ENCODE measurements around the gene DUSP3. TPM values are rescaled to one million over a fixed set of nuclear protein-coding genes. Genes with fewer than 3 reads are reported as not detected.

Gene DUSP3
- total and polyA plus RNA-seq, 4 experiments from 2014 or later, result 5.8 to 13.1 (median 9.1) TPM

DNA sequence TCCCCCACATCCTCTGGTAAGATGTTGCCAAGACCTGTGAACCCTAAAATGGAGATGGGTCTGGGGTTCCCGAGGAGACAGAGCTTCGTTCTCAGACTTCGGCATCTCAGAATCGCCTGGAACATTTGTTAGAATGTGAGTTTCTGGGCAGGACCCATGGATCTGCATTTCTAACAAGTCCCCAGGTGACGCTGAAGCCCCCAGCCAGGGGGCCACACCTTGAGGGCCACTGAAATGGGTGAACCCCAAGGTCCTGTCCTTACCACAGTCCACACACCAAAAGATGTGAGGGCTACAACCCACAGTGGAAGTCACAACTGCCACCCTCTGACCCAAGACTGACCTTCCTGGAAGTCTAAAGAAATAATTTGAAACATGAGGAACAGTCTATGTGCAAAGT is 40.2 kb upstream of the DUSP3 start:
- Histone ChIP-seq H3K4me1 (ENCODE audit: insufficient read depth, low read length) (no peaks in the 10 kb centered on the region), H3K27ac (ENCODE audit: low read depth, low read length) (no peak overlapping the region), H3K36me3 (ENCODE audit: insufficient read depth, low read length) (no peaks in the 10 kb centered on the region), H3K27me3 (ENCODE audit: insufficient read depth, low read length) (no peaks in the 10 kb centered on the region), H3K4me3 (ENCODE audit: low read length in 2 of 2) (no peak overlapping the region), H3K9me3 (ENCODE audit: control insufficient read depth in 1 of 2, low read length in 2 of 2) (no peaks in the 10 kb centered on the region)
- H3K4me1 Mint-ChIP-seq, result no peaks in the 10 kb centered on the region
- H3K27ac Mint-ChIP-seq, result no peak overlapping the region
- no peak overlapping the region for H3K4me3 Mint-ChIP-seq
- no peaks in the 10 kb centered on the region for H3K27me3 Mint-ChIP-seq
- H3K9me3 Mint-ChIP-seq, result no peaks in the 10 kb centered on the region
- intact Hi-C loops (cut with micrococcal nuclease), result no loop called here
- H3K36me3 Mint-ChIP-seq, result no peaks in the 10 kb centered on the region
- ChIA-PET POLR2A (ENCODE audit: partially characterized antibody) (interaction anchor here (0.7 kb wide), 1 partner anchor 9 kb away, joined by 3 read pairs; no protein-coding TSS in a partner anchor), CTCF (ENCODE audit: partially characterized antibody) (no interaction called here)
- no peak for DNase-seq

DNA sequence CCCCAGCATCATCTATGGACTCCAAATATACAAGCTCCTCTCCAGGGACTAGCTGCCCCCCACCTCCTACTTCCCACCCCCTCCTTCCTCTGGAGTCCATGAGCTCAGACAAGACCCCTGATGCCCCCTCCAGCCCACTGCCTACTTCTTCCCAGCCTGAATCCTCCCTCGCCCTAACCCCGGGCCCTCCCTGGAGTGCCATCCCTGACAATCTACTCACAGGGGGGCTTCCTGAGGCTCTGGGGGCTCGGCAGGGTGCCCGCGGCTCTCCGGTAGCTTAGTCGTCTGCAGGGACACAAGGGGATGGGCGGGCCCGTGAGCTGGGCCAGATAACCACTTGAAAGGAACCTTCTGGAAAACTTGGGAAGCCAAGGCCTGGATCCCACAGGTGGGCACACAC is 39.0 kb upstream of the DUSP3 start:
- ChIA-PET CTCF (ENCODE audit: partially characterized antibody) (interaction anchor here (0.7 to 1.0 kb wide), 3 partner anchors 9 to 51 kb away, joined by 3 to 4 read pairs (median 3); no protein-coding TSS in a partner anchor), POLR2A (ENCODE audit: partially characterized antibody) (no interaction called here)
- no peak for DNase-seq
- no peaks in the 10 kb centered on the region for H3K4me1 Mint-ChIP-seq
- no peak overlapping the region for H3K27ac ChIP-seq (ENCODE audit: low read depth, low read length)
- H3K9me3 ChIP-seq (ENCODE audit: control insufficient read depth in 1 of 2, low read length in 2 of 2), result no peaks in the 10 kb centered on the region
- intact Hi-C loops (cut with micrococcal nuclease), result no loop called here
- no peak overlapping the region for H3K27ac Mint-ChIP-seq
- no peak overlapping the region for H3K4me3 ChIP-seq (ENCODE audit: low read length in 2 of 2)
- peaks cover 0 to 2% of the 10 kb centered on the region in 2 donors for H3K27me3 Mint-ChIP-seq
- no peaks in the 10 kb centered on the region for H3K4me1 ChIP-seq (ENCODE audit: insufficient read depth, low read length)
- H3K9me3 Mint-ChIP-seq, result no peaks in the 10 kb centered on the region
- H3K36me3 Mint-ChIP-seq, result no peaks in the 10 kb centered on the region
- H3K4me3 Mint-ChIP-seq, result no peak overlapping the region
- no peaks in the 10 kb centered on the region for H3K27me3 ChIP-seq (ENCODE audit: insufficient read depth, low read length)
- H3K36me3 ChIP-seq (ENCODE audit: insufficient read depth, low read length), result no peaks in the 10 kb centered on the region

DNA sequence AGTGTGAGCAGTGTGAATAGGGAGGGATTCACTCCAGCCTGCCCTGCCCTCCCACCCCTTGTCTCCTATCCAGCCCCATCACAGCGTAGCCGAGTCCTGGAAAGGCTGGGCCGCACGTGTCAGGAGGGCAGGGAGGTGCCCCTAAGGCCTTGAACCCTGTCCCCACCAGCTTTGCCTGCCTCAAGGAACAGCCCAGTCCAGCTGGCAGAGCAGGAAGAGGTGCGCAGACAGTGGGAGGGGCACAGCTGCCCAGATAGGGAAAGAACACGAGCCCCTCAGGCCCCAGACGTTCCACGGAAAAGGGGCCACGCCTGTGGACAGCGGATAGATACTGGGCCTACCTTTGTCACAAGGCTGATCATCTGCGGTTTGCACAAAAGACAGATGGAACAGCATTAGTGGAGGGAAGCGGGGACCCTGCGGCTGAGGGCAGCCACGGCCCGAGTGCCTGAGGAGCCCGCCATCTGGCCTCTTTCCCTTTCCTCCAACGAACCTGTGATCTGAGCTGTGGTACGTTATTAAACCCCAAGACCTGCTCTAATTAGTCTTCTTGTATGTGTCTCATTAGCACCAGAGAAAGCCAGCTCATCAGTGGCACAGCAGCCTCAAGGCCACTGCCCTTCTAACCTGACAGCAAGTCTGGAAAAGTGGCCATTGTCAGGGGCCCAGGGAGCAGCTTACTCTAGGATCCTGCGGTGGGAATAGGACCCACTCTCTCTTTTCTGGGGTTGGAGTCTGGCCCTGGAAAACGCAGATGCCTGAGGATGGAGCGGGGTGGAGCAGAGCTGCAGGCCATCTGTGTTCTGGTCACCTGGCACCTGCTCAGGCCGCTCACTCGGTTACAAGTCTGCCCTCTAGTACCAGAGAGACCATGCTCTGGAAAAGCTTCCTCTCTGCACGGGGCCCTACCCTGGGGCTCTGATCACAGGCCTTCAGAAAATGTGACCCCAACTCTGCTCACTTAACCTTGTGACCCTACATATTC is 37.9 kb upstream of the DUSP3 start:
- Histone ChIP-seq H3K27ac (ENCODE audit: low read depth, low read length) (no peak overlapping the region), H3K36me3 (ENCODE audit: insufficient read depth, low read length) (no peaks in the 10 kb centered on the region), H3K27me3 (ENCODE audit: insufficient read depth, low read length) (no peaks in the 10 kb centered on the region), H3K9me3 (ENCODE audit: control insufficient read depth in 1 of 2, low read length in 2 of 2) (no peaks in the 10 kb centered on the region), H3K4me3 (ENCODE audit: low read length in 2 of 2) (no peak overlapping the region), H3K4me1 (ENCODE audit: insufficient read depth, low read length) (no peaks in the 10 kb centered on the region)
- Mint-ChIP-seq H3K27me3 (peaks cover 0 to 2% of the 10 kb centered on the region in 2 donors), H3K9me3 (no peaks in the 10 kb centered on the region), H3K4me1 (no peaks in the 10 kb centered on the region), H3K27ac (no peak overlapping the region), H3K36me3 (no peaks in the 10 kb centered on the region), H3K4me3 (no peak overlapping the region)
- DNase-seq, result no peak
- intact Hi-C loops (cut with micrococcal nuclease), result no loop called here
- ChIA-PET POLR2A (ENCODE audit: partially characterized antibody) (no interaction called here), CTCF (ENCODE audit: partially characterized antibody) (interaction anchor here (1.0 kb wide), 1 partner anchor 29 kb away, joined by 4 read pairs; no protein-coding TSS in a partner anchor)

DNA sequence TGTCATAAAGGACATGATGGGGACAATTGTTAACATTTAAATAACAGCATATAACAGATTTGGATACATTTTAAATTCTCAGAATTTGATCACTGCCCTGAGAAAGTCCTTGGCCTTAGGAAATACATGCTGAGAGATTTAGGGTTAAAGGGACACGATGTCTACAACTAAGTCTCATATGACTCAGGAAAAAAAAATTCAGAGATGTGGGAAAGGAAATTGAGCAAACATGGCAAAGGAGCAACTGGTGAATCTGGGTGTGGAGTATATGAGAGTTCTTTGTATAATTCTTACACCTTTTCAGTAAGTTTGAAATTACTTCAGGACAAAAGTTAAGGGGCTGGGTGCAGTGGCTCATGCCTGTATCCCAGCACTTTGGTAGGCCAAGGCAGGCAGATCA is 35.9 kb upstream of the DUSP3 start:
- POLR2A ChIA-PET (ENCODE audit: partially characterized antibody), result no interaction called here
- Histone ChIP-seq H3K4me3 (ENCODE audit: low read length in 2 of 2) (no peak overlapping the region), H3K9me3 (ENCODE audit: control insufficient read depth in 1 of 2, low read length in 2 of 2) (no peaks in the 10 kb centered on the region), H3K27ac (ENCODE audit: low read depth, low read length) (no peak overlapping the region), H3K27me3 (ENCODE audit: insufficient read depth, low read length) (no peaks in the 10 kb centered on the region), H3K36me3 (ENCODE audit: insufficient read depth, low read length) (no peaks in the 10 kb centered on the region), H3K4me1 (ENCODE audit: insufficient read depth, low read length) (no peaks in the 10 kb centered on the region)
- peaks cover 0 to 2% of the 10 kb centered on the region in 2 donors for H3K27me3 Mint-ChIP-seq
- CTCF ChIA-PET (ENCODE audit: partially characterized antibody), result no interaction called here
- H3K4me1 Mint-ChIP-seq, result no peaks in the 10 kb centered on the region
- no peaks in the 10 kb centered on the region for H3K9me3 Mint-ChIP-seq
- no peak overlapping the region for H3K27ac Mint-ChIP-seq
- intact Hi-C loops (cut with micrococcal nuclease), result no loop called here
- H3K4me3 Mint-ChIP-seq, result no peak overlapping the region
- H3K36me3 Mint-ChIP-seq, result no peaks in the 10 kb centered on the region
- DNase-seq, result no peak

DNA sequence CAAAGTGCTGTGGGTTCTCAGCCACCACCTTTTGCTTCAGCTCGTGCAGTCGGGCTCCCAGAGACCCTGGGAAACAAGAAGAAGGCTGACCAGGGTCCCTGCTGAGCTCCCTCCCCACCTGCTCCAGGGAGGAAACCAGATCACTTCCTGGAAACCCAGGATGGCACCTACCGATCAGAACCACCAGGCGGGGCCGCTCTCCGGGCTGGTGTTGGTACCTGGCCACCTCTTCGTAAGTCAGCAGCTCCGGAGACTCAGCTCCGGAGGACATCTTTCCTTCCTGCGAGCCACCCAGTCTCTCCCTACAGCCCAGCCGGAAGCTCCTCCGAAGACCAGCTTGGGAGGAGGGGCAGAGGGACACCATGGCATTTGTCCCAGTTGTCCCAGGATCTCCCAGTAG is 35.2 kb upstream of the DUSP3 start:
- H3K4me1 ChIP-seq (ENCODE audit: insufficient read depth, low read length), result no peaks in the 10 kb centered on the region
- H3K36me3 ChIP-seq (ENCODE audit: insufficient read depth, low read length), result no peaks in the 10 kb centered on the region
- Mint-ChIP-seq H3K4me3 (no peak overlapping the region), H3K9me3 (no peaks in the 10 kb centered on the region), H3K27ac (no peak overlapping the region), H3K27me3 (peaks cover 0 to 2% of the 10 kb centered on the region in 2 donors), H3K4me1 (no peaks in the 10 kb centered on the region), H3K36me3 (no peaks in the 10 kb centered on the region)
- H3K9me3 ChIP-seq (ENCODE audit: control insufficient read depth in 1 of 2, low read length in 2 of 2), result no peaks in the 10 kb centered on the region
- intact Hi-C loops (cut with micrococcal nuclease), result no loop called here
- POLR2A ChIA-PET (ENCODE audit: partially characterized antibody), result no interaction called here
- no peak overlapping the region for H3K27ac ChIP-seq (ENCODE audit: low read depth, low read length)
- DNase-seq, result no peak
- H3K4me3 ChIP-seq (ENCODE audit: low read length in 2 of 2), result no peak overlapping the region
- no peaks in the 10 kb centered on the region for H3K27me3 ChIP-seq (ENCODE audit: insufficient read depth, low read length)
- CTCF ChIA-PET (ENCODE audit: partially characterized antibody), result interaction anchor here (1.1 kb wide), 1 partner anchor 47 kb away, joined by 3 read pairs; no protein-coding TSS in a partner anchor

DNA sequence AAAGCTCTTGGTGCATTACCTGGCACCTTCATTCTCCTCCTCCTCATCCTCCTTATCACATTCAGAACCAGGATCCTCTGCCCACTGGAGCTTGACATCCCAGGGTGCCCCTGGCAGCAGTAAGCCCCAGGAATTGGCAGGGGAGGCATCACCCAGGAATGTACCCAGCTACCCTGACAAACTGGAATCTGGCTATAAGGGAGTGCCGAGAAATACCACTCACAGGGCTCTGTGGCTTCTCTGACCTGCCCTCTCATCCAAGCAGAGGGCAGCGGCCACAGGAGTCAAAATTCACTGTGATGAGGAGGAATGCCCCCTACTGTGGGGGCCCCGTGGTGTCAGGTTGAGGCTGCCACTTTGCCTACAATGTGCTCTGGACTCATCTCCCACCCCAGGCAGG is 34.6 kb upstream of the DUSP3 start:
- H3K36me3 Mint-ChIP-seq, result no peaks in the 10 kb centered on the region
- no peaks in the 10 kb centered on the region for H3K4me1 Mint-ChIP-seq
- no peak overlapping the region for H3K4me3 Mint-ChIP-seq
- CTCF ChIA-PET (ENCODE audit: partially characterized antibody), result interaction anchor here (1.1 kb wide), 1 partner anchor 47 kb away, joined by 3 read pairs; no protein-coding TSS in a partner anchor
- H3K27me3 Mint-ChIP-seq, result peaks cover 0 to 2% of the 10 kb centered on the region in 2 donors
- no peaks in the 10 kb centered on the region for H3K27me3 ChIP-seq (ENCODE audit: insufficient read depth, low read length)
- POLR2A ChIA-PET (ENCODE audit: partially characterized antibody), result no interaction called here
- H3K4me3 ChIP-seq (ENCODE audit: low read length in 2 of 2), result no peak overlapping the region
- H3K27ac ChIP-seq (ENCODE audit: low read depth, low read length), result no peak overlapping the region
- H3K36me3 ChIP-seq (ENCODE audit: insufficient read depth, low read length), result no peaks in the 10 kb centered on the region
- H3K9me3 ChIP-seq (ENCODE audit: control insufficient read depth in 1 of 2, low read length in 2 of 2), result no peaks in the 10 kb centered on the region
- H3K27ac Mint-ChIP-seq, result no peak overlapping the region
- H3K9me3 Mint-ChIP-seq, result no peaks in the 10 kb centered on the region
- intact Hi-C loops (cut with micrococcal nuclease), result no loop called here
- DNase-seq, result no peak
- H3K4me1 ChIP-seq (ENCODE audit: insufficient read depth, low read length), result no peaks in the 10 kb centered on the region

DNA sequence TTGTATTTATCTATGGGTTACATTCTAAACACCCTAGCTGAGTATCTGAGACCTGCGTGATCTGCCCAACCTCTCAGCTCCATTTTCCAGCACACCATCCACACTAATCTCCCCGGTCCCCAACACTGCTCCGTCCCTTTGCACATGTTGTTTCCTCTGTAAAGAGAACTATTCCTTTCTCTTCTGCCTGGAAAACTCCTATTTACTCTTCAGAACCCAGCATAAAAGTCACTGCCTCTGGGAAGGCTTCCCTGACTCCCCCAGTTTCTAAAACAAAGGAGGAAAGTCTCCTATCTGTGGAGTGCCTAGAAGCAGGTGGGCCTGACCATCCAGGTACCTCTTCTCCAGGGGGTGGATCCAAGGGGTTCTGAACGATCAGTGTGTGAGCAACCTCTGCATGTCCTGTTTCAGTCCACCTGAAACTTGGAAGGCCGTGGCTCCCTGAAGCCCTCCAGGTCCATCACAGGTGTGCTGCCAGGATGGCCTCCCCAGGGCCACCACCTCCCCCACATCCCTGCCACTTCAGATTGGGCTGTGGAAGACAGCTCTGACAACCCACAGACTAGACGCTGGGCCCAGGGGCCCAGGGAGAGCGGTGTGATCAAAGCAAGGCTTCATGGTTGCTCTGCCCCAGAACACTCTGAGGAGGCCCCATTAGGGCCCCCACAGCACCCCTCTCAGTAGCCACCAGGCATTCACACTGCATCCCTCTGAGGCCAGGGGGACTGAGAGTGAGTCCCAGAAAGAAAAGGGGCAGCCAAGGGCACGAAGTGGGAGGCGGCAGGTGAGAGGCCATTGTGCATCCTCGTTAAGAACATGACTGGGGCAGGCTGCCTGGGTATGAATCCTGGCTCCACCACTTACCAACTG is 33.9 kb upstream of the DUSP3 start:
- DNase-seq, result no peak
- H3K36me3 ChIP-seq (ENCODE audit: insufficient read depth, low read length), result no peaks in the 10 kb centered on the region
- intact Hi-C loops (cut with micrococcal nuclease), result no loop called here
- ChIA-PET POLR2A (ENCODE audit: partially characterized antibody) (no interaction called here), CTCF (ENCODE audit: partially characterized antibody) (no interaction called here)
- Mint-ChIP-seq H3K9me3 (no peaks in the 10 kb centered on the region), H3K27me3 (peaks cover 0 to 2% of the 10 kb centered on the region in 2 donors), H3K4me1 (no peaks in the 10 kb centered on the region), H3K36me3 (no peaks in the 10 kb centered on the region), H3K4me3 (no peak overlapping the region), H3K27ac (peak overlapping the region in 1 of 7 donors; percentile 51)
- no peak overlapping the region for H3K4me3 ChIP-seq (ENCODE audit: low read length in 2 of 2)
- no peak overlapping the region for H3K27ac ChIP-seq (ENCODE audit: low read depth, low read length)
- no peaks in the 10 kb centered on the region for H3K27me3 ChIP-seq (ENCODE audit: insufficient read depth, low read length)
- H3K4me1 ChIP-seq (ENCODE audit: insufficient read depth, low read length), result no peaks in the 10 kb centered on the region
- no peaks in the 10 kb centered on the region for H3K9me3 ChIP-seq (ENCODE audit: control insufficient read depth in 1 of 2, low read length in 2 of 2)
